HCT116 (cell line): ENCODE results near the gene SUSD3. TPM values are rescaled to one million over a fixed set of nuclear protein-coding genes. Genes with fewer than 3 reads are reported as not detected.

Source experiments
- ATAC-seq: fragments of 200-7000 bp; cut with Tn5 transposase; 2 replicates; pipeline ENCODE4 v1.9.1; 2020; ENCODE audit warnings: mild to moderate bottlenecking, moderate library complexity
- BruUV-seq: library from RNA; stranded (reverse); fragments of 400-500 nt; replicated peaks from 2 replicates; lab custom pipeline; 2021; lab: Mats Ljungman, UMichigan
- CTCF ChIA-PET: fragments of 300-600 bp; sonication (Branson Sonifier 250); formaldehyde crosslinking; loops from one replicate; lab custom pipeline; 2021; ENCODE audit warnings: antibody characterized with exemption; lab: Charles Lee
- POLR2A ChIA-PET: fragments of 300-600, 350-600 bp; sonication (Branson Sonifier 250); formaldehyde crosslinking; loops from one replicate; lab custom pipeline; 2021; ENCODE audit warnings: antibody characterized with exemption; lab: Charles Lee
- RAD21 ChIA-PET, 2 experiments: fragments of 300-600 bp; sonication (Branson Sonifier 250); formaldehyde crosslinking; loops; one replicate each; lab custom pipeline; 2023; ENCODE audit warnings: low total read pairs in 2 of 2; ENCODE audit not compliant: uncharacterized antibody in 2 of 2, unreplicated experiment in 2 of 2, low non-redundant PET in 1 of 2; lab: Charles Lee
- DNase-seq: peaks from one replicate; pipeline ENCODE4 v3.0.0-alpha.2; 2010; ENCODE audit warnings: low read depth, low spot score
- H2AFZ ChIP-seq: fragments of 200-600 bp; shearing (Covaris generic), sonication (generic); 2 replicates; pipeline ENCODE4 v1.6.1; 2017; ENCODE audit warnings: low read depth, mixed run types, mixed read lengths, antibody characterized with exemption, low read length; ENCODE audit not compliant: poor library complexity, severe bottlenecking
- H3K27ac ChIP-seq: 2 replicates; pipeline ENCODE4 v1.5.1; 2012; ENCODE audit warnings: low read depth, low read length
- H3K27me3 ChIP-seq: fragments of 200-600 bp; sonication (generic); 2 replicates; pipeline ENCODE4 v1.6.1; 2016; ENCODE audit warnings: mixed run types, low read length, mixed read lengths; ENCODE audit not compliant: insufficient read depth
- H3K36me3 ChIP-seq, 2 experiments: fragments of 200-500 bp in 1 of 2; fragments of 200-600 bp in 1 of 2; sonication (Bioruptor generic) in 1 of 2; sonication (generic) in 1 of 2; 2 replicates each; pipeline versions ENCODE4 v1.5.1 to v1.6.1; 2014 to 2016; ENCODE audit warnings: low read length in 2 of 2, inconsistent platforms in 1 of 2, mixed read lengths in 1 of 2, mixed run types in 1 of 2; ENCODE audit not compliant: insufficient read depth in 2 of 2, control insufficient read depth in 1 of 2
- H3K4me1 ChIP-seq, 2 experiments: fragments of 200-600 bp in 1 of 2; sonication (generic) in 1 of 2; 2 replicates each; pipeline versions ENCODE4 v1.5.1 to v1.6.1; 2012 to 2017; ENCODE audit warnings: low read length in 2 of 2, inconsistent platforms in 1 of 2, mild to moderate bottlenecking in 1 of 2, mixed read lengths in 1 of 2, mixed run types in 1 of 2, moderate library complexity in 1 of 2; ENCODE audit not compliant: insufficient read depth in 2 of 2, control insufficient read depth in 1 of 2
- H3K4me2 ChIP-seq: fragments of 200-600 bp; sonication (generic); 2 replicates; pipeline ENCODE4 v1.6.1; 2017; ENCODE audit warnings: mixed run types, low read length, mixed read lengths
- H3K4me3 ChIP-seq, 2 experiments: fragments of 200-600 bp in 1 of 2; sonication (generic) in 1 of 2; replicated peaks in 1 of 2; 2 replicates each; pipeline ENCODE4 v1.5.1; 2011 to 2016; ENCODE audit warnings: low read length in 2 of 2, control low read depth in 1 of 2, low read depth in 1 of 2, mild to moderate bottlenecking in 1 of 2, mixed read lengths in 1 of 2, mixed run types in 1 of 2
- H3K79me2 ChIP-seq: fragments of 200-600 bp; sonication (generic); 2 replicates; pipeline ENCODE4 v1.6.1; 2017; ENCODE audit warnings: mild to moderate bottlenecking, mixed run types, low read length, moderate library complexity, mixed read lengths; ENCODE audit not compliant: insufficient read depth
- H3K9ac ChIP-seq: fragments of 200-600 bp; sonication (generic); 2 replicates; pipeline ENCODE4 v1.6.1; 2016; ENCODE audit warnings: low read length, mixed read lengths
- H3K9me2 ChIP-seq: fragments of 200-600 bp; sonication (generic), shearing (Covaris generic); 2 replicates; pipeline ENCODE4 v1.6.1; 2017; ENCODE audit warnings: mixed run types, mild to moderate bottlenecking, moderate library complexity; ENCODE audit not compliant: insufficient read depth
- H3K9me3 ChIP-seq, 2 experiments: fragments of 200-500 bp in 1 of 2; fragments of 200-600 bp in 1 of 2; sonication (Bioruptor generic) in 1 of 2; sonication (generic) in 1 of 2; 2 replicates each; pipeline ENCODE4 v1.6.1; 2014 to 2017; ENCODE audit warnings: low read length in 2 of 2, mixed read lengths in 2 of 2, inconsistent platforms in 1 of 2, low read depth in 1 of 2, mild to moderate bottlenecking in 1 of 2, mixed run types in 1 of 2, moderate library complexity in 1 of 2; ENCODE audit not compliant: control insufficient read depth in 1 of 2, insufficient read depth in 1 of 2
- H4K20me1 ChIP-seq: fragments of 200-600 bp; sonication (generic), shearing (Covaris generic); 2 replicates; pipeline ENCODE4 v1.6.1; 2017; ENCODE audit warnings: mixed run types, mild to moderate bottlenecking, moderate library complexity; ENCODE audit not compliant: insufficient read depth
- CEBPB ChIP-seq: IDR thresholded peaks from 2 replicates; pipeline ENCODE4 v1.6.1; 2012; ENCODE audit warnings: low read depth
- CTCF ChIP-seq, 3 experiments: fragments of 200-600 bp in 1 of 3; sonication (generic) in 1 of 3; IDR thresholded peaks in 2 of 3; conservative IDR thresholded peaks in 1 of 3; 2 replicates each; pipeline ENCODE4 v1.5.1; 2012 to 2017; ENCODE audit warnings: low read depth in 2 of 3, low read length in 2 of 3, antibody characterized with exemption in 1 of 3, borderline replicate concordance in 1 of 3, control low read depth in 1 of 3, mild to moderate bottlenecking in 1 of 3, mixed read lengths in 1 of 3, mixed run types in 1 of 3, moderate library complexity in 1 of 3; ENCODE audit not compliant: insufficient read depth in 1 of 3
- EZH2phosphoT487 ChIP-seq: fragments of 200-600 bp; IDR thresholded peaks from 2 replicates; pipeline ENCODE4 v1.6.1; 2018; ENCODE audit warnings: antibody characterized with exemption, borderline replicate concordance
- FOSL1 ChIP-seq: IDR thresholded peaks from 2 replicates; pipeline ENCODE4 v1.6.1; 2012; ENCODE audit warnings: low read depth
- MAX ChIP-seq: IDR thresholded peaks from 2 replicates; pipeline ENCODE4 v1.6.1; 2012
- POLR2A ChIP-seq: IDR thresholded peaks from 2 replicates; pipeline ENCODE4 v1.7.0; 2011; ENCODE audit warnings: borderline replicate concordance; ENCODE audit not compliant: insufficient read depth, insufficient read length; ENCODE audit errors: extremely low read depth
- POLR2AphosphoS5 ChIP-seq: IDR thresholded peaks from 2 replicates; pipeline ENCODE4 v1.6.1; 2011; ENCODE audit warnings: mild to moderate bottlenecking, low read depth, low read length, moderate library complexity
- RAD21 ChIP-seq: IDR thresholded peaks from 2 replicates; pipeline ENCODE4 v1.6.1; 2012; ENCODE audit warnings: low read depth, mild to moderate bottlenecking
- REST ChIP-seq: IDR thresholded peaks from 2 replicates; pipeline ENCODE4 v1.6.1; 2012; ENCODE audit warnings: low read depth
- SP1 ChIP-seq: IDR thresholded peaks from 2 replicates; pipeline ENCODE4 v1.6.1; 2012; ENCODE audit warnings: low read depth
- TCF7L2 ChIP-seq: IDR thresholded peaks from 2 replicates; pipeline ENCODE4 v1.7.0; 2011; ENCODE audit warnings: borderline replicate concordance, inconsistent platforms; ENCODE audit not compliant: insufficient read depth, insufficient read length; ENCODE audit errors: extremely low read depth
- YY1 ChIP-seq: IDR thresholded peaks from 2 replicates; pipeline ENCODE4 v1.6.1; 2011; ENCODE audit warnings: low read length, low read depth, moderate library complexity, mild to moderate bottlenecking; ENCODE audit not compliant: insufficient replicate concordance; ENCODE audit errors: extremely low read depth
- ZBTB33 ChIP-seq: IDR thresholded peaks from 2 replicates; pipeline ENCODE4 v1.6.1; 2011; ENCODE audit warnings: mild to moderate bottlenecking, low read length, moderate library complexity; ENCODE audit not compliant: insufficient replicate concordance; ENCODE audit errors: extremely low read depth
- ZNF274 ChIP-seq: fragments of 200-500 bp; sonication (Bioruptor generic); IDR thresholded peaks from 2 replicates; pipeline ENCODE4 v1.6.1; 2014; ENCODE audit warnings: mild to moderate bottlenecking, low read depth, low read length, inconsistent platforms
- intact Hi-C: fragments of 100-400 bp; cut with micrococcal nuclease; formaldehyde crosslinking; loops from 2 replicates; pipeline ENCODE4 v1.10.0; 2022
- total RNA-seq: library from RNA; stranded (reverse); gene quantifications from one replicate; pipeline ENCODE4 v1.2.1, GENCODE V29; 2021; ENCODE audit not compliant: unreplicated experiment

SUSD3 gene
- total RNA-seq, 1 experiment from 2014 or later, result 11.3 TPM

- intact Hi-C loops, result no loop called here
- Histone ChIP-seq H3K27me3 (no peaks in the 10 kb centered on the region), H4K20me1 (no peaks in the 10 kb centered on the region), H3K4me2 (peak overlapping the region; percentile 59), H3K4me3 (no peak overlapping the region), H2AFZ (no peak overlapping the region), H3K9me2 (no peaks in the 10 kb centered on the region), H3K79me2 (no peaks in the 10 kb centered on the region), H3K9ac (peak overlapping the region; percentile 37; the same call in 1 of the 2 replicates)
- ChIA-PET RAD21 (interaction anchor here in 1 of 2 experiments (1.2 kb wide), 1 partner anchor 10 kb away, joined by 3 read pairs; no protein-coding TSS in a partner anchor), POLR2A (interaction anchor here (0.9 to 2.1 kb wide), 4 partner anchors 12 to 38 kb away, joined by 3 to 7 read pairs (median 5); partner anchors contain the start of genes CARD19 and NINJ1)
- BruUV-seq, result no TSS peak
- peak; percentile 5 for ATAC-seq
- no peak for TF ChIP-seq YY1
- no peak for TF ChIP-seq POLR2AphosphoS5
- TF ChIP-seq REST, result no peak
- no peak for TF ChIP-seq CTCF (IDR thresholded peaks at IDR 0.05 in 2 of 3, conservative IDR thresholded peaks at IDR 0.05 in 1 of 3; ENCODE audit: borderline replicate concordance in 1 of 3, insufficient read depth in 1 of 3, low read depth in 2 of 3, low read length in 2 of 3)
- no peak for TF ChIP-seq TCF7L2
- TF ChIP-seq CEBPB, result no peak
- no peak for TF ChIP-seq SP1
- TF ChIP-seq ZNF274, result no peak
- TF ChIP-seq MAX, result no peak
- no peak for TF ChIP-seq FOSL1
- no peak for TF ChIP-seq POLR2A
- TF ChIP-seq EZH2phosphoT487, result no peak
- TF ChIP-seq ZBTB33, result no peak
- no peak for TF ChIP-seq RAD21
- TF ChIP-seq, all 23 proteins: peak for 0
- Histone ChIP-seq H3K4me1 (peaks cover 13 to 23% of the 10 kb centered on the region in 2 experiments), H3K27ac (peak overlapping the region; percentile 82), H3K9me3 (no peaks in the 10 kb centered on the region), H3K36me3 (no peaks in the 10 kb centered on the region; a peak in 2 of 4 replicates)
- CTCF ChIA-PET, result interaction anchor here (1.0 to 3.1 kb wide), 5 partner anchors 11 to 186 kb away, joined by 3 to 35 read pairs (median 5); partner anchors contain the start of gene NINJ1
- DNase-seq, result no peak
These were observed 60.6 kb downstream of the SUSD3 start for GRCh38 chr9:93118863-93119702.
